DOHH2 (cell line): ENCODE data around the gene EIPR1.

Experiments used
- CTCF ChIP-seq: fragments of 200-600 bp; sonication (generic); IDR thresholded peaks from one replicate; pipeline ENCODE4 v1.5.1; 2014; ENCODE audit warnings: antibody characterized with exemption, mild to moderate bottlenecking, low read depth, low read length; ENCODE audit not compliant: poor library complexity, severe bottlenecking
- EZH2phosphoT487 ChIP-seq: fragments of 200-600 bp; sonication (generic); IDR thresholded peaks from 2 replicates; pipeline ENCODE4 v1.6.1; 2017; ENCODE audit warnings: borderline replicate concordance, mild to moderate bottlenecking, antibody characterized with exemption, low read length, moderate library complexity, mixed read lengths

GRCh38 chr2:3336844-3337243, 40.8 kb downstream of the EIPR1 start:
- no peak for TF ChIP-seq CTCF
- TF ChIP-seq EZH2phosphoT487, result no peak
